GM19397 (cell line): ENCODE data around the gene PLAAT3.
"Not testable (repeated sequence)": the region's sequence is repeated elsewhere in the genome, so short reads cannot be mapped to it uniquely, and the experiment has no call there.

ENCODE experiments used
- ATAC-seq: cut with Tn5 transposase; IDR thresholded peaks from one replicate; pipeline ENCODE4 v1.9.1; 2021; ENCODE audit warnings: mild to moderate bottlenecking, moderate library complexity; ENCODE audit not compliant: unreplicated experiment

Gene PLAAT3

GRCh38 chr11:63547061-63547460 is 67.2 kb downstream of the PLAAT3 start:
- no peak for ATAC-seq

GRCh38 chr11:63543711-63544110 is 70.5 kb downstream of the PLAAT3 start:
- ATAC-seq = no peak

GRCh38 chr11:63542506-63542905 is 71.7 kb downstream of the PLAAT3 start:
- not testable (repeated sequence) for ATAC-seq

- ATAC-seq = no peak
Observed at GRCh38 chr11:63537293-63538101, 76.7 kb downstream of the PLAAT3 start.

DNA sequence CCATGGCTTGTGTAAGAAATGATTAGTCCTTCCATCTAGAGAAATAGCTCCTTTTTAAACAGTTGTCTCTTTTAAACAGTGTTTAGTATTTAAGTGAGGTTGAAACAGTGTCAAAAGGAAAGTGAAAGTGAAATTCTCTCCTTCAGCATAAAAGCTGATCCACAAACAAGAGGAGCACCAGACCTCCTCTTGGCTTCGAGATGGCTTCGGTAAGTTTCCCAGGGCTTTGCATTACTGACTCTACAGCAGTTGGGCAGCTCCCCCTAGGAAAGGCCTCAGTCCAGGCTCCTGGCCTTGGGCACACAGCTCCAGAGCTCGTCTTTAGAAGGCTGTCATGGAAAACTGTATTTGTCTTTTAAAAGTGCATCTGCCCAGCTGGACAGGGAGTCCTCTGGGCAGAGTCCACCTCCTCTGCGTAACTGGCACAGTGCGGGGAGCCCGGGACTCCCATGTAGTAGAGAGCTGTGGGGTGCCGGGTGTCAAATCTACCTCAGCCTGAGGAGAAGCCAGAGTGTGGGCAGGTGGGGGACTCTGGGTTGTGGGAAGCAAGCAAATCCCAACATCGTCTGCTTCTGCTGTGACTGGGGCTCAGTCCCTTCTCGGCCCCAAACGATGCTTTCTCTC is 77.5 kb downstream of the PLAAT3 start, which contains the start of gene PLAAT4:
PLAAT4 (plus strand) TSS at position 140 of the 624 bp plus-strand sequence; CDS start at position 201, 61 bp downstream.
- no peak for ATAC-seq

GRCh38 chr11:63535734-63536133 is 78.5 kb downstream of the PLAAT3 start:
- no peak for ATAC-seq

DNA sequence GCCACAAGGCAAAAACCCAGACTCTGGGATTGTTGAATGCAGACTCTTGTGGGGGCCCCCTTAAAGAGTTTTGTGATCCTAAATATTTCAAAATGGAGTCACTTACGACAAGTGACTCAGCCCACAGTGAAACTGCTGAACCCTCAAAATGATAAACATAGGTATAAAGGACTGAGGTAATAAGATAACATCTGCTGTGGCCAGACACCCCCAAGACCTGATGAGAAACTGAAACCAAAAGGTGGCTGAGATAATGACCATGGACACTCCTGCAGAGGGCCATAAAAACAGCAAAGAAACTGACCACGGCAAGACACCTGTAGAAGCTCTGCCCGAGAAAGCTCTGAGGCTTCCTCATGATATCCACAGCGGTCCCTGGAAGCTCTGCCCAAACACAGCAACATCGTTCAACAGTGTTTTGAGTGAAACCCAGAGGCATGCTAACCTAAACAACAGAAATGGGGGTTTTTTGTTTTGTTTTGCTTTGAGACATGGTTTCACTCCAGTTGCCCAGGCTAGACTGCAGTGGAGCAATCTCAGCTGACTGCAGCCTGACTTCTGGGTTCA is 79.3 kb downstream of the PLAAT3 start:
- no peak for ATAC-seq

DNA sequence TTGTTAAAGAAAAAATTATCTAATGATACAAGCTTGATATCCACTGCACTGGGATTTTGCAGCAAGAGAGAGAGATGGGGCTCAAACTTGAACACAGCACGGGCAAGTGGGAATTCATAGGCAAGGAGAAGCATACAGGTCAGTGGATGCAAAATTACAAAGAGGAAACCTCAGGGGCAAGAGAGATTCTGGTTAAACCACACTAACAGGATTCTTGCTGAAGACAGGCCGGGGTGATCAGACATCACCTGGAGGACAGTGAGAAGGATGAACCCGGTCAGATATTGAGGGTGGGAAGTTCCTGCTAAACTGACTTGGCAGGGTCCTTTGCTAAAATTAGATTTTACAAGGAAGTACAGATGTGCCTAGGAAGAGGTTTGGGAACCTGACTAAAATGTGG is 80.2 kb downstream of the PLAAT3 start:
- no peak for ATAC-seq

GRCh38 chr11:63532799-63533475 is 81.3 kb downstream of the PLAAT3 start:
- ATAC-seq = no peak

- no peak for ATAC-seq
Observed at GRCh38 chr11:63532117-63532516, 82.1 kb downstream of the PLAAT3 start.

DNA sequence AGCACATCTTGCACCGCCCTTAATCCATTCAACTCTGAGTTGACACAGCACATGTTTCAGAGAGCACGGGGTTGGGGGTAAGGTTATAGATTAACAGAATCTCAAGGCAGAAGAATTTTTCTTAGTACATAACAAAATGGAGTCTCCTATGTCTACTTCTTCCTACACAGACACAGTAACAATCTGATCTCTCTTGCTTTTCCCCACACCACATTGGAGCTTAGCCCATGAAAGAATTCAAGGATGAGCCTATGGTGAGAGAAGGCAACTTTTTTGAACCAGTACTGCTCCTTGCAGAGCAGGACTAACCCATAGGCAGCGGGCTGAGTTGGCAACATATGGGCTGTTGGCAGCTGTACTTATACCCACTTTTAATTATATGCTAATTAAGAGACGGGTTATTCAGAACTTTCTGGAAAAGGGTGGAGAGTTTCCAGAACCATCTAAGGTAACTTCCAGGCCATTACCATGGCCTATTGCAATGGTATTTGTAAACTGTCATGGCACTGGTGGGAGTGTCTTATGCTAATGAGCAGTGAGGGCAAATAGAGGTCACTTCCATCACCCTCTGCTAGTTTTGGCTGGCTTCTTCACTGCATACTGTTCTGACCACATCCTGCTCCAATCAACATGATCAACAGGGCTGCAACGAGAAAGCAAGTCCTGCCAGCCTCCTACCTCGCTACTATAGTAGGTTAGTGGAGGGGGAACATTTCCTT is 83.0 kb downstream of the PLAAT3 start:
- peak; percentile 78 for ATAC-seq

DNA sequence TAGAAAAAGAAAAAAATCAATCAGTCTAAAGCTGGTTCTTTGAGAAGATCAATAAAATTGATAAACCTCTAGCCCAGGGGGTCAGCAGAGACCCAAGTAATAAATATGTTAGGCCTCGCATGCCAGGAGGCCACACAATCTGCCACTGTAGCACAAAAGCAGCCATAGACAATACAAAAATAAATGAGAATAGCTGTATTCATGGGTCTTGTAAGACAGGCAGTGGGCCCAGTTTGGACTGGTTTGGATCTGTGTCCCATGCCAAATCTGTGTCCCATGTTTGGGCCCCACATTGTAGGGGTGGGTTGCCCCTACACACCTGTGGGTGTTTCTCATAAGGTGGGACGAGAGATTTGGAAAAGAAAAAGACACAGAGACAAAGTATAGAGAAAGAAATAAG is 84.2 kb downstream of the PLAAT3 start:
- no peak for ATAC-seq

GRCh38 chr11:63529373-63529772 is 84.9 kb downstream of the PLAAT3 start:
- ATAC-seq = not testable (repeated sequence)

DNA sequence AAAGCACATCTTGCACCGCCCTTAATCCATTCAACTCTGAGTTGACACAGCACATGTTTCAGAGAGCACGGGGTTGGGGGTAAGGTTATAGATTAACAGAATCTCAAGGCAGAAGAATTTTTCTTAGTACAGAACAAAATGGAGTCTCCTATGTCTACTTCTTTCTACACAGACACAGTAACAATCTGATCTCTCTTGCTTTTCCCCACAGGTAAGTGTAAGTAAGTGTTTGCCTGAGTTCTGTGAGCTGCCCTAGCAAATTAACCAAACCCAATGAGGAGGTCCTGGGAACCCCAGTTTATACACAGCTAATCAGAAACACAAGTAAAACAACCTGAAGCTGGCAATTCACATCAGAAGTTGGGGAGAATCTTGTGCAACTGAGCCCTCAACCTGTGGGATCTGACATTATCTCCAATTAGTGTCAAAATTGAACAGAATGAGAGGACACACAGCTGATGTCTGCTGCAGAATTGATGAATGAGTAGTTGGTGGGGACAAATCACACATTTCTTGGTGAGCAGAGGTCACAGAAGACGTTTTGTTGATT is 85.4 kb downstream of the PLAAT3 start:
- ATAC-seq = not testable (repeated sequence)

- not testable (repeated sequence) for ATAC-seq
Observed at GRCh38 chr11:63528156-63528555, 86.1 kb downstream of the PLAAT3 start.

GRCh38 chr11:63527667-63528066 is 86.6 kb downstream of the PLAAT3 start:
- ATAC-seq = no peak
